NCI-H2196 (cell line): Measurements from ENCODE around the gene CTNS.
"Not testable (repeated sequence)": the region's sequence is repeated elsewhere in the genome, so short reads cannot be mapped to it uniquely, and the experiment has no call there.

Experiments used
- DNase-seq: peaks from one replicate; lab custom pipeline; 2025; ENCODE audit not compliant: unreplicated experiment; lab: John Stamatoyannopoulos, UW

CTNS gene

GRCh38 chr17:3681565-3681964 lies 45.0 kb downstream of the CTNS start:
- DNase-seq: no peak

- DNase-seq: no peak
These were observed 45.5 kb downstream of the CTNS start for GRCh38 chr17:3682033-3682432.

GRCh38 chr17:3683054-3683511 lies 46.5 kb downstream of the CTNS start:
- no peak for DNase-seq

- no peak for DNase-seq
These were observed 48.6 kb downstream of the CTNS start for GRCh38 chr17:3685174-3685573.

GRCh38 chr17:3688027-3688553 lies 51.5 kb downstream of the CTNS start:
- DNase-seq: no peak

- DNase-seq: no peak
These were observed 52.3 kb downstream of the CTNS start for GRCh38 chr17:3688852-3689261.

- no peak for DNase-seq
These were observed 52.9 kb downstream of the CTNS start for GRCh38 chr17:3689262-3690093.

GRCh38 chr17:3690094-3690715 lies 53.6 kb downstream of the CTNS start:
- no peak for DNase-seq

GRCh38 chr17:3691617-3692067 lies 55.1 kb downstream of the CTNS start:
- no peak for DNase-seq

GRCh38 chr17:3692346-3692745 lies 55.8 kb downstream of the CTNS start:
- DNase-seq: no peak

- DNase-seq: no peak
These were observed 56.6 kb downstream of the CTNS start for GRCh38 chr17:3693141-3693540.

GRCh38 chr17:3693829-3694231 lies 57.3 kb downstream of the CTNS start:
- DNase-seq: no peak

GRCh38 chr17:3695129-3695722 lies 58.7 kb downstream of the CTNS start:
- DNase-seq: no peak

- DNase-seq: no peak
These were observed 59.3 kb downstream of the CTNS start, which contains the start of gene P2RX5 for GRCh38 chr17:3695723-3696411. Gene P2RX5, minus strand, starts transcription at chr17:3696155. Its CDS starts 150 bp downstream, at chr17:3696005.

GRCh38 chr17:3697103-3697476 lies 60.5 kb downstream of the CTNS start:
- no peak for DNase-seq

GRCh38 chr17:3698139-3698538 lies 61.6 kb downstream of the CTNS start:
- DNase-seq: no peak

GRCh38 chr17:3699951-3700350 lies 63.4 kb downstream of the CTNS start:
- DNase-seq: no peak

GRCh38 chr17:3702041-3702539 lies 65.5 kb downstream of the CTNS start:
- not testable (repeated sequence) for DNase-seq

GRCh38 chr17:3704931-3705717 lies 68.6 kb downstream of the CTNS start:
- no peak for DNase-seq

- not testable (repeated sequence) for DNase-seq
These were observed 69.1 kb downstream of the CTNS start for GRCh38 chr17:3705718-3705984.
